Activated CD8-positive, alpha-beta memory T cell treated with anti-CD3 and anti-CD28 coated beads for 48 hours (primary cell): ENCODE results near the gene PIEZO2.

ENCODE experiments used
- DNase-seq, 3 experiments: peaks; one replicate each; pipeline ENCODE4 v3.0.0-alpha.2; 2020; ENCODE audit warnings: low read depth in 2 of 3, low spot score in 2 of 3

PIEZO2 gene

GRCh38 chr18:10751653-10752052 lies 397.7 kb downstream of the PIEZO2 start:
- no peak for DNase-seq

- no peak for DNase-seq
Observed at GRCh38 chr18:10750191-10751035, 399.0 kb downstream of the PIEZO2 start.

GRCh38 chr18:10748641-10749040 lies 400.7 kb downstream of the PIEZO2 start:
- no peak for DNase-seq

- no peak for DNase-seq
Observed at GRCh38 chr18:10745971-10746370, 403.4 kb downstream of the PIEZO2 start.

- no peak for DNase-seq
Observed at GRCh38 chr18:10745219-10745618, 404.1 kb downstream of the PIEZO2 start.

- no peak for DNase-seq
Observed at GRCh38 chr18:10743766-10744165, 405.6 kb downstream of the PIEZO2 start.

- DNase-seq, result no peak
Observed at GRCh38 chr18:10739152-10739551, 410.2 kb downstream of the PIEZO2 start.

GRCh38 chr18:10736984-10737383 lies 412.4 kb downstream of the PIEZO2 start:
- DNase-seq, result no peak

- DNase-seq, result no peak
Observed at GRCh38 chr18:10732990-10733389, 416.4 kb downstream of the PIEZO2 start.

GRCh38 chr18:10727477-10727876 lies 421.9 kb downstream of the PIEZO2 start:
- no peak for DNase-seq

GRCh38 chr18:10726198-10727068 lies 422.9 kb downstream of the PIEZO2 start:
- DNase-seq, result no peak

- no peak for DNase-seq
Observed at GRCh38 chr18:10724666-10725065, 424.7 kb downstream of the PIEZO2 start.

GRCh38 chr18:10723496-10723895 lies 425.9 kb downstream of the PIEZO2 start:
- DNase-seq, result no peak

- DNase-seq, result no peak
Observed at GRCh38 chr18:10718809-10719208, 430.6 kb downstream of the PIEZO2 start.

GRCh38 chr18:10715791-10716190 lies 433.6 kb downstream of the PIEZO2 start:
- DNase-seq, result no peak

- no peak for DNase-seq
Observed at GRCh38 chr18:10713409-10713808, 436.0 kb downstream of the PIEZO2 start.

GRCh38 chr18:10707294-10707693 lies 442.1 kb downstream of the PIEZO2 start:
- no peak for DNase-seq

GRCh38 chr18:10705786-10706185 lies 443.6 kb downstream of the PIEZO2 start:
- DNase-seq, result no peak

- DNase-seq, result no peak
Observed at GRCh38 chr18:10705291-10705690, 444.1 kb downstream of the PIEZO2 start.

- DNase-seq, result no peak
Observed at GRCh38 chr18:10702206-10702605, 447.2 kb downstream of the PIEZO2 start.

- no peak for DNase-seq
Observed at GRCh38 chr18:10690366-10690765, 459.0 kb downstream of the PIEZO2 start.

GRCh38 chr18:10690035-10690329 lies 459.4 kb downstream of the PIEZO2 start:
- no peak for DNase-seq
